ENCODE results near the gene LRMDA. TPM values are rescaled to one million over a fixed set of nuclear protein-coding genes. Genes with fewer than 3 reads are reported as not detected.

The LRMDA gene
- total RNA-seq, 1 experiment from 2014 or later: not detected

GRCh38 chr10:76242956-76243355 is 811.5 kb downstream of the LRMDA start:
- H3K27ac ChIP-seq (ENCODE audit: low read depth, low read length, poor library complexity, severe bottlenecking): no peak overlapping the region
- no peaks in the 10 kb centered on the region for H3K9me3 ChIP-seq (ENCODE audit: low read depth, low read length, poor library complexity, severe bottlenecking)
- no peaks in the 10 kb centered on the region for H3K27me3 ChIP-seq (replicated peaks; ENCODE audit: insufficient read depth, low read depth, low read length, poor library complexity)
- TF ChIP-seq EZH2 (IDR thresholded peaks at IDR 0.05; ENCODE audit: borderline replicate concordance, low read depth, low read length, poor library complexity, severe bottlenecking) (no peak), CTCF (conservative IDR thresholded peaks at IDR 0.05; ENCODE audit: low read depth, low read length) (no peak)
- no peak overlapping the region for H3K4me3 ChIP-seq (ENCODE audit: low read depth, low read length, poor library complexity, severe bottlenecking)
- ChIA-PET POLR2A (ENCODE audit: low non-redundant PET) (no interaction called here), CTCF (no interaction called here)
- no peaks in the 10 kb centered on the region for H3K36me3 ChIP-seq (ENCODE audit: insufficient read depth, low read length, poor library complexity, severe bottlenecking)
- no peak for DNase-seq (ENCODE audit: low spot score)
- intact Hi-C loops (cut with micrococcal nuclease; ENCODE audit: unreplicated experiment): no loop called here
- BruUV-seq (replicated peaks): no TSS peak
- no peaks in the 10 kb centered on the region for H3K4me1 ChIP-seq (ENCODE audit: insufficient read depth, low read length, poor library complexity, severe bottlenecking)

GRCh38 chr10:76244061-76244686 is 812.8 kb downstream of the LRMDA start:
- intact Hi-C loops (cut with micrococcal nuclease; ENCODE audit: unreplicated experiment): no loop called here
- no peak overlapping the region for H3K27ac ChIP-seq (ENCODE audit: low read depth, low read length, poor library complexity, severe bottlenecking)
- no peaks in the 10 kb centered on the region for H3K27me3 ChIP-seq (replicated peaks; ENCODE audit: insufficient read depth, low read depth, low read length, poor library complexity)
- no peaks in the 10 kb centered on the region for H3K9me3 ChIP-seq (ENCODE audit: low read depth, low read length, poor library complexity, severe bottlenecking)
- TF ChIP-seq CTCF (conservative IDR thresholded peaks at IDR 0.05; ENCODE audit: low read depth, low read length) (no peak), EZH2 (IDR thresholded peaks at IDR 0.05; ENCODE audit: borderline replicate concordance, low read depth, low read length, poor library complexity, severe bottlenecking) (no peak)
- no peak for DNase-seq (ENCODE audit: low spot score)
- no peaks in the 10 kb centered on the region for H3K4me1 ChIP-seq (ENCODE audit: insufficient read depth, low read length, poor library complexity, severe bottlenecking)
- BruUV-seq (replicated peaks): no TSS peak
- no peak overlapping the region for H3K4me3 ChIP-seq (ENCODE audit: low read depth, low read length, poor library complexity, severe bottlenecking)
- ChIA-PET CTCF (no interaction called here), POLR2A (ENCODE audit: low non-redundant PET) (no interaction called here)
- H3K36me3 ChIP-seq (ENCODE audit: insufficient read depth, low read length, poor library complexity, severe bottlenecking): no peaks in the 10 kb centered on the region

- ChIA-PET CTCF (no interaction called here), POLR2A (ENCODE audit: low non-redundant PET) (no interaction called here)
- Histone ChIP-seq H3K9me3 (ENCODE audit: low read depth, low read length, poor library complexity, severe bottlenecking) (no peaks in the 10 kb centered on the region), H3K36me3 (ENCODE audit: insufficient read depth, low read length, poor library complexity, severe bottlenecking) (no peaks in the 10 kb centered on the region), H3K27me3 (replicated peaks; ENCODE audit: insufficient read depth, low read depth, low read length, poor library complexity) (no peaks in the 10 kb centered on the region), H3K4me1 (ENCODE audit: insufficient read depth, low read length, poor library complexity, severe bottlenecking) (no peaks in the 10 kb centered on the region), H3K4me3 (ENCODE audit: low read depth, low read length, poor library complexity, severe bottlenecking) (no peak overlapping the region), H3K27ac (ENCODE audit: low read depth, low read length, poor library complexity, severe bottlenecking) (no peak overlapping the region)
- no peak for DNase-seq (ENCODE audit: low spot score)
- TF ChIP-seq EZH2 (IDR thresholded peaks at IDR 0.05; ENCODE audit: borderline replicate concordance, low read depth, low read length, poor library complexity, severe bottlenecking) (no peak), CTCF (conservative IDR thresholded peaks at IDR 0.05; ENCODE audit: low read depth, low read length) (no peak)
- no TSS peak for BruUV-seq (replicated peaks)
- intact Hi-C loops (cut with micrococcal nuclease; ENCODE audit: unreplicated experiment): no loop called here
Observed at GRCh38 chr10:76245951-76246495, 814.6 kb downstream of the LRMDA start.
